Right lobe of liver (tissue), 4 donors: ENCODE measurements around the gene TBC1D13.
"Not testable (repeated sequence)": the region's sequence is repeated elsewhere in the genome, so short reads cannot be mapped to it uniquely, and the experiment has no call there.

Source experiments
- CTCF ChIP-seq, 4 donors: fragments of 200-600 bp in 3 of 4; fragments of 450-650 bp in 1 of 4; IDR thresholded peaks; one replicate each; pipeline versions ENCODE4 v1.5.1 to v1.8.0; 2016 to 2022; ENCODE audit warnings: antibody characterized with exemption in 4 of 4, mild to moderate bottlenecking in 2 of 4
- POLR2A ChIP-seq: fragments of 450-650 bp; IDR thresholded peaks from one replicate; pipeline ENCODE4 v1.6.1; 2017; ENCODE audit warnings: antibody characterized with exemption, mild to moderate bottlenecking
- donor health status: DM: no; HTN: no; CAD: no.
- donor health status: DM: no; HTN: no; CAD: no.
- donor health status: DM: no; HTN: yes; CAD: no.

GRCh38 chr9:128851024-128851423, 64.0 kb downstream of the TBC1D13 start:
- TF ChIP-seq CTCF (IDR thresholded peaks at IDR 0.05); POLR2A: not testable (repeated sequence)
